Mesendoderm (in vitro differentiated cells): Measurements from ENCODE around the gene DYNC1LI1.

ENCODE experiments used
- DNase-seq: peaks from one replicate; pipeline ENCODE4 v3.0.0; 2013
- H2AK5ac ChIP-seq: 2 replicates; pipeline ENCODE4 v1.6.1; 2013; ENCODE audit warnings: low read length, inconsistent platforms
- H2BK120ac ChIP-seq: 2 replicates; pipeline ENCODE4 v1.6.1; 2013; ENCODE audit warnings: low read depth, mild to moderate bottlenecking, low read length, moderate library complexity, mixed read lengths
- H2BK15ac ChIP-seq: replicated peaks from 2 replicates; pipeline ENCODE4 v1.6.1; 2013; ENCODE audit warnings: low read depth, mild to moderate bottlenecking, moderate library complexity
- H2BK5ac ChIP-seq: 2 replicates; pipeline ENCODE4 v1.6.1; 2013; ENCODE audit warnings: low read length, inconsistent platforms
- H3K18ac ChIP-seq: 2 replicates; pipeline ENCODE4 v1.6.1; 2013; ENCODE audit warnings: mild to moderate bottlenecking, low read length, mixed read lengths
- H3K23ac ChIP-seq: one replicate; pipeline ENCODE4 v1.6.1; 2013; ENCODE audit warnings: low read length
- H3K27ac ChIP-seq: 2 replicates; pipeline ENCODE4 v1.5.1; 2013; ENCODE audit warnings: low read depth, mild to moderate bottlenecking, inconsistent platforms, low read length, moderate library complexity
- H3K27me3 ChIP-seq: 2 replicates; pipeline ENCODE4 v1.6.1; 2013; ENCODE audit warnings: low read length, control low read depth, mild to moderate bottlenecking, inconsistent platforms; ENCODE audit not compliant: insufficient read depth, poor library complexity
- H3K36me3 ChIP-seq: 2 replicates; pipeline ENCODE4 v1.6.1; 2013; ENCODE audit warnings: low read length, inconsistent platforms; ENCODE audit not compliant: control insufficient read depth, insufficient read depth
- H3K4ac ChIP-seq: one replicate; pipeline ENCODE4 v1.6.1; 2013; ENCODE audit warnings: low read depth, mild to moderate bottlenecking, low read length, moderate library complexity
- H3K4me1 ChIP-seq: 2 replicates; pipeline ENCODE4 v1.6.1; 2013; ENCODE audit warnings: low read depth, low read length, inconsistent platforms; ENCODE audit not compliant: control insufficient read depth
- H3K4me2 ChIP-seq: 2 replicates; pipeline ENCODE4 v1.6.1; 2013; ENCODE audit warnings: low read length
- H3K4me3 ChIP-seq: 2 replicates; pipeline ENCODE4 v1.5.1; 2013; ENCODE audit warnings: mild to moderate bottlenecking, low read length
- H3K56ac ChIP-seq: one replicate; pipeline ENCODE4 v1.6.1; 2013; ENCODE audit warnings: low read length
- H3K79me1 ChIP-seq: 2 replicates; pipeline ENCODE4 v1.6.1; 2013; ENCODE audit warnings: low read length, inconsistent platforms
- H3K79me2 ChIP-seq: 2 replicates; pipeline ENCODE4 v1.6.1; 2013; ENCODE audit warnings: mild to moderate bottlenecking, low read length; ENCODE audit not compliant: control insufficient read depth, insufficient read depth
- H3K9ac ChIP-seq: 2 replicates; pipeline ENCODE4 v1.6.1; 2013; ENCODE audit warnings: low read length, inconsistent platforms
- H4K5ac ChIP-seq: one replicate; pipeline ENCODE4 v1.6.1; 2013; ENCODE audit warnings: low read length
- H4K8ac ChIP-seq: one replicate; pipeline ENCODE4 v1.6.1; 2013; ENCODE audit warnings: low read depth, mild to moderate bottlenecking, control low read depth, low read length, moderate library complexity
- WGBS: extraction: QIAGEN DNeasy Blood & Tissue Kit; methylation state at CpG from one replicate; pipeline ENCODE4 v1.1.7; 2013; ENCODE audit warnings: low lambda C conversion rate, missing lambda C conversion rate; ENCODE audit not compliant: insufficient coverage; ENCODE audit errors: extremely low coverage; 5-methylcytosine and 5-hydroxymethylcytosine counted together

DYNC1LI1 gene

DNA sequence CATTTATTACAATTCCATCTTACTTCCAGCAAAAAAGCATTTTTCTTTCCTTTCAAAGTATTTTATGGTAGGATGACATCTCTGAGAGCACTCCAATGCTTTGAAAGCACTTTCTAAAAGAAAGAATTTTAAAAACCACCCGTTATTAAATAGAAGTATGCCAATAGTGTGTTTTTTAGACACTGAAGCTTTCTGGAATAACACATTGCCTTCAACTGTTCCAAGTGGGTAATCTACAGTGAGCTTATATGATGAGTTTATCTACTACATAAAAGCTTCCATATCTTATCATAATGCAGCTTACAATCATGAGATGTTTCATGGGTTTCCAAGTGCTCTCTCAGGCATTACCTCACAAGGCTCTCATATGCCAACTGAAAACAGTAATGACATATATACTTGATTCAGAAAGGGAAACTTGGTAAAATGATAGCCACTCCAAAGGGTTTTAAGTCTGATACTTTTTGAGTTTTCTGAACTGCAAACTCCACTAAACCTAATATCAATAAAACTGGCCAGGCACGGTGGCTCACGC is 82.1 kb downstream of the DYNC1LI1 start:
- DNase-seq, result no peak
- H3K9ac ChIP-seq, result no peak overlapping the region
- no peak overlapping the region for H3K4me2 ChIP-seq
- no peak overlapping the region for H3K23ac ChIP-seq
- no peak overlapping the region for H3K4ac ChIP-seq
- H3K4me3 ChIP-seq, result no peak overlapping the region
- H4K5ac ChIP-seq, result no peak overlapping the region
- no peak overlapping the region for H3K56ac ChIP-seq
- no peak overlapping the region for H3K18ac ChIP-seq
- no peak overlapping the region for H2BK15ac ChIP-seq
- no peak overlapping the region for H3K27ac ChIP-seq
- no peak overlapping the region for H2BK120ac ChIP-seq
- H3K27me3 ChIP-seq, result no peaks in the 10 kb centered on the region
- no CpG with 5 or more reads among the region's 3 CpGs for WGBS
- H3K79me1 ChIP-seq, result peaks cover 4% of the 10 kb centered on the region
- no peak overlapping the region for H2BK5ac ChIP-seq
- peaks cover 5% of the 10 kb centered on the region for H3K4me1 ChIP-seq
- H3K36me3 ChIP-seq, result no peaks in the 10 kb centered on the region
- no peak overlapping the region for H4K8ac ChIP-seq
- H2AK5ac ChIP-seq, result no peak overlapping the region
- peaks cover 2% of the 10 kb centered on the region for H3K79me2 ChIP-seq

DNA sequence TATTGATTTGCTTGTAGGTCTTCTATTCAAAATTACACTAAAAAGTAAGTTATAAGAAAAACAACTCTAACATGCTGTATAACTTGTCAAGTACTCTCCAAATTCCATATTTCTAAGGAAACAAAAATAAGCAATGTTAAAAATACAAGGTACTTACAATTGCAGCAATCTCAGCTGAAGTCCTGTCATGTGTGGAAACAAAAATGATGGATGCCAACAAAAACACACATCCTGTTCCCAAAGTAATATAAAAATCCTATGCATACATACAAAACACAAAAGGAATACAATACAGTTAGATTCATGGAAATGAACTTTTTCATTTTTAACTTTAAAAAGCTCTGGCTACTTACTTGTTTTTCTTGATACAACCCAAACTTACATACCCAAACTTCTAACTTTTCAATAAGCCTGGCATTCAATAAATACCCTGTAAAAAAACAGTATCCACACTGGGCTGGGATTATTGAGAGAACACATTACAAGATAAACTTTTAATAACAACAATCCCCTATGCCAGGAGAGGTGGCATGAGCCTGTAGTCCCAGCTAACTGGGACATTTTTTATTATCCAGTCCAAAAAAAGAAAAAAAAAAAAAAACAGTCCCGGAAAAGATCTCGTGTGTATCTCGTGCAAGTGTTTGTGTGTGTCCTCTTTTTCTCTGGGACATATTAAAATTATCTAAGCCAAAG is 82.7 kb downstream of the DYNC1LI1 start:
- Histone ChIP-seq H3K4me2 (no peak overlapping the region), H3K56ac (no peak overlapping the region), H2BK120ac (no peak overlapping the region), H3K4me1 (no peaks in the 10 kb centered on the region), H2BK5ac (no peak overlapping the region), H3K4me3 (no peak overlapping the region), H3K23ac (no peak overlapping the region), H3K9ac (no peak overlapping the region), H3K27me3 (no peaks in the 10 kb centered on the region), H3K18ac (no peak overlapping the region), H4K5ac (no peak overlapping the region), H2BK15ac (no peak overlapping the region), H3K79me1 (no peaks in the 10 kb centered on the region), H3K36me3 (no peaks in the 10 kb centered on the region), H3K79me2 (peaks cover 2% of the 10 kb centered on the region), H4K8ac (no peak overlapping the region), H3K27ac (no peak overlapping the region), H2AK5ac (no peak overlapping the region), H3K4ac (no peak overlapping the region)
- no peak for DNase-seq
- WGBS, result no CpG with 5 or more reads among the region's 3 CpGs

DNA sequence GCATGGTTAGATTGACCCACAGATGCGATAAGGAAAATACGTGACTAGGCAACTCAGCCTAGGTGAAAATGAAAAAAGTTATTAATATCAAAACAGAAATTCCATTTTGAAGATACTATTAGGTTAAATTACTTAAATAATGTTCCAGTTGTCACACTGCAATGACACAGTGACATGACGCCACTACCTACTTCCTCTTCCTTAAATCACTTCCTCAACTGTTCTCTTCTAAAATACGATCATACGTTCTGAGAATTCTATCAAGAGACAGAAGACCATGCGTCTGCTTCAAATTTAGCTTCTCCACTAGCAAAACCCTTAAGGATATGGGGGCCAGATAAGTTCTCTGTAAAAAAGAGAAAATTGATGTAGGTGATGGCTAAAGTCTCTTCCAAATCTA is 86.2 kb downstream of the DYNC1LI1 start:
- no peak overlapping the region for H3K4ac ChIP-seq
- H3K27me3 ChIP-seq, result no peaks in the 10 kb centered on the region
- no peak overlapping the region for H3K4me3 ChIP-seq
- no peaks in the 10 kb centered on the region for H3K36me3 ChIP-seq
- H3K4me2 ChIP-seq, result no peak overlapping the region
- H3K56ac ChIP-seq, result no peak overlapping the region
- no peak overlapping the region for H3K18ac ChIP-seq
- no peak for DNase-seq
- no peak overlapping the region for H2BK120ac ChIP-seq
- H3K4me1 ChIP-seq, result no peaks in the 10 kb centered on the region
- H3K79me2 ChIP-seq, result no peaks in the 10 kb centered on the region
- H2BK15ac ChIP-seq, result no peak overlapping the region
- H3K27ac ChIP-seq, result no peak overlapping the region
- no peak overlapping the region for H2BK5ac ChIP-seq
- H3K9ac ChIP-seq, result no peak overlapping the region
- H3K23ac ChIP-seq, result no peak overlapping the region
- no peak overlapping the region for H2AK5ac ChIP-seq
- peaks cover 2% of the 10 kb centered on the region for H3K79me1 ChIP-seq
- WGBS, result no CpG with 5 or more reads among the region's 6 CpGs
- H4K5ac ChIP-seq, result no peak overlapping the region
- no peak overlapping the region for H4K8ac ChIP-seq

DNA sequence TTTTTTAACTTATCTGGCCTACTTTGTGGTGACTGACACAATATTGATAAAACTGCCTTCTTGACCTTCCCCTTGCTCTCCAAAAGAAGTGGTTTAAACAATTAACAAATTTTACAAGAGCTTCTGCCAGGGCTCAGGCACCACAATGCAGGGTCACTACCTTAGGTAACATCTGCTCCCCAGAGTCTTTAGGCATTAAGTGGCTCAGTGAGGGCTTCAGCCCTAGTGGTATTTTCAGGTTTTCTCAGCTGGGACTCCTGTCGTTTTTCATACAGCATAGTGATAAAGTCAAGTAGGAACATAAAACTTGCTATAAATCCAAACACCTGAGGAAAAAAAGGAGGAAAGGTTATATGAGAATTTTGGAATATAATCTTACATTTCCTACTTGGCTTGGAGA is 86.9 kb downstream of the DYNC1LI1 start:
- Histone ChIP-seq H4K5ac (no peak overlapping the region), H3K4me3 (no peak overlapping the region), H3K27me3 (no peaks in the 10 kb centered on the region), H3K4ac (no peak overlapping the region), H2BK120ac (no peak overlapping the region), H3K18ac (no peak overlapping the region), H3K79me2 (no peaks in the 10 kb centered on the region), H2AK5ac (no peak overlapping the region), H4K8ac (no peak overlapping the region), H3K79me1 (peaks cover 2% of the 10 kb centered on the region), H2BK5ac (no peak overlapping the region), H3K56ac (no peak overlapping the region), H3K23ac (no peak overlapping the region), H3K36me3 (no peaks in the 10 kb centered on the region), H3K9ac (no peak overlapping the region), H2BK15ac (no peak overlapping the region), H3K4me1 (no peaks in the 10 kb centered on the region), H3K4me2 (no peak overlapping the region), H3K27ac (no peak overlapping the region)
- DNase-seq, result no peak
- WGBS, result no CpG with 5 or more reads among the region's 1 CpG

DNA sequence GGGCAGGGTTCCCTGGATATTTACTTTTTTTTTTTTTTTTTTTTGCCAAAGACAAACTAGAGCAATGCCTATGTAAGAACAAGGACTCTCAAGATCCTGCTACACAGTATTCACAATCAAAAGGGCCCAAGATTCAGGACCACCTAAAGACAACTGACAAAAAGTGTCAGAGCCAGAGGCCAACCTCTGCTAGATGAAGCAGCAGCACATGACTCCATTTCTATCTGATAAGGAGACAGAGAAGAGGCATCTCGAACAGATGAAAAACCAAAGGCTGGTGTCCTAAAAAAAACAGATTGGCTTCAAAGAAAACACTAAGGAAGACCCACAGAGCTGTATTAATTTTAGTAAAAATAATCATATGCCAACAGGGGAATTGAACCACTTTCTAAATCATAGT is 88.0 kb downstream of the DYNC1LI1 start:
- Histone ChIP-seq H2BK15ac (no peak overlapping the region), H3K56ac (no peak overlapping the region), H3K79me1 (peaks cover 2% of the 10 kb centered on the region), H3K4me3 (no peak overlapping the region), H3K27me3 (no peaks in the 10 kb centered on the region), H2AK5ac (no peak overlapping the region), H3K27ac (no peak overlapping the region), H3K18ac (no peak overlapping the region), H4K5ac (no peak overlapping the region), H2BK5ac (no peak overlapping the region), H3K4me2 (no peak overlapping the region), H2BK120ac (no peak overlapping the region), H3K79me2 (no peaks in the 10 kb centered on the region), H3K9ac (no peak overlapping the region), H3K23ac (no peak overlapping the region), H3K4me1 (no peaks in the 10 kb centered on the region), H3K36me3 (no peaks in the 10 kb centered on the region), H3K4ac (no peak overlapping the region), H4K8ac (no peak overlapping the region)
- WGBS, result no CpG with 5 or more reads among the region's 1 CpG
- DNase-seq, result no peak
